SK-N-SH treated with all-trans-retinoic acid at 6 μM for 48 hours (cell line): ENCODE results near the gene LSM12.

Experiments used
- ATAC-seq: fragments of 200-7000 bp; cut with Tn5 transposase; 3 replicates; pipeline ENCODE4 v1.9.1; 2020; ENCODE audit warnings: mild to moderate bottlenecking, moderate library complexity
- ARNTL ChIP-seq: fragments of 450-650 bp; formaldehyde crosslinking; IDR thresholded peaks from 2 replicates; pipeline ENCODE4 v1.5.0; 2020; ENCODE audit warnings: low read depth, mild to moderate bottlenecking, moderate library complexity, borderline replicate concordance
- BACH2 ChIP-seq: fragments of 250-450 bp; sonication (Bioruptor Pico); IDR thresholded peaks from 2 replicates; pipeline ENCODE4 v1.9.0; 2021; ENCODE audit warnings: mild to moderate bottlenecking, borderline replicate concordance
- CSDC2 ChIP-seq: fragments of 250-450 bp; sonication (Bioruptor Pico); IDR thresholded peaks from 2 replicates; pipeline ENCODE4 v1.5.0; 2020; ENCODE audit warnings: mild to moderate bottlenecking, moderate library complexity
- ESRRG ChIP-seq: fragments of 250-450 bp; sonication (Bioruptor Pico); IDR thresholded peaks from 2 replicates; pipeline ENCODE4 v1.6.1; 2021; ENCODE audit warnings: mild to moderate bottlenecking
- GLIS3 ChIP-seq: fragments of 250-450 bp; sonication (Bioruptor Pico); IDR thresholded peaks from 2 replicates; pipeline ENCODE4 v1.5.0; 2020; ENCODE audit warnings: mild to moderate bottlenecking, moderate library complexity
- ISL1 ChIP-seq: fragments of 250-450 bp; sonication (Bioruptor Pico); IDR thresholded peaks from 2 replicates; pipeline ENCODE4 v2.1.2; 2022; ENCODE audit warnings: mild to moderate bottlenecking, moderate library complexity
- OSR1 ChIP-seq: fragments of 250-450 bp; sonication (Bioruptor Pico); IDR thresholded peaks from 2 replicates; pipeline ENCODE4 v1.8.0; 2022; ENCODE audit warnings: moderate library complexity, mild to moderate bottlenecking, inconsistent platforms
- RARB ChIP-seq: fragments of 250-450 bp; sonication (Bioruptor Pico); IDR thresholded peaks from 2 replicates; pipeline ENCODE4 v1.8.0; 2021; ENCODE audit warnings: mild to moderate bottlenecking, moderate library complexity
- SNAI2 ChIP-seq: fragments of 250-450 bp; sonication (Bioruptor Pico); IDR thresholded peaks from 2 replicates; pipeline ENCODE4 v1.5.0; 2020; ENCODE audit warnings: mild to moderate bottlenecking, moderate library complexity
- TCF4 ChIP-seq: fragments of 250-450 bp; sonication (Bioruptor Pico); IDR thresholded peaks from 2 replicates; pipeline ENCODE4 v1.8.0; 2021; ENCODE audit warnings: mild to moderate bottlenecking, moderate library complexity, borderline replicate concordance
- ZC3H10 ChIP-seq: fragments of 250-450 bp; sonication (Bioruptor Pico); IDR thresholded peaks from 2 replicates; pipeline ENCODE4 v1.5.1; 2021; ENCODE audit warnings: mild to moderate bottlenecking, moderate library complexity
- ZFP3 ChIP-seq: fragments of 250-450 bp; sonication (Bioruptor Pico); IDR thresholded peaks from 2 replicates; pipeline ENCODE4 v1.5.0; 2020; ENCODE audit warnings: mild to moderate bottlenecking, moderate library complexity
- ZFP30 ChIP-seq: fragments of 450-650 bp; formaldehyde crosslinking; IDR thresholded peaks from 2 replicates; pipeline ENCODE4 v1.5.0; 2022; ENCODE audit warnings: mild to moderate bottlenecking, moderate library complexity
- ZNF565 ChIP-seq: fragments of 450-650 bp; formaldehyde crosslinking; conservative IDR thresholded peaks from 2 replicates; pipeline ENCODE4 v1.5.0; 2020; ENCODE audit warnings: low read depth, mild to moderate bottlenecking, moderate library complexity
- ZNF70 ChIP-seq: fragments of 450-650 bp; formaldehyde crosslinking; IDR thresholded peaks from 2 replicates; pipeline ENCODE4 v1.5.0; 2020; ENCODE audit warnings: mild to moderate bottlenecking, moderate library complexity
- ZNF8 ChIP-seq: fragments of 450-650 bp; formaldehyde crosslinking; IDR thresholded peaks from 2 replicates; pipeline ENCODE4 v1.5.0; 2020; ENCODE audit warnings: mild to moderate bottlenecking, moderate library complexity
- TF ChIP-seq, protein P1 (sequence below): fragments of 250-450 bp; sonication (Bioruptor Pico); IDR thresholded peaks from 2 replicates; pipeline ENCODE4 v1.5.0; 2020; ENCODE audit warnings: mild to moderate bottlenecking, moderate library complexity
- TF ChIP-seq, protein P2 (sequence below): fragments of 250-450 bp; sonication (Bioruptor Pico); IDR thresholded peaks from 2 replicates; pipeline ENCODE4 v1.8.0; 2020; ENCODE audit warnings: mild to moderate bottlenecking, moderate library complexity, borderline replicate concordance
- TF ChIP-seq, protein P3 (sequence below): fragments of 250-450 bp; sonication (Bioruptor Pico); IDR thresholded peaks from 2 replicates; pipeline ENCODE4 v1.8.0; 2021; ENCODE audit warnings: low read depth, mild to moderate bottlenecking, moderate library complexity, borderline replicate concordance

LSM12 gene

DNA sequence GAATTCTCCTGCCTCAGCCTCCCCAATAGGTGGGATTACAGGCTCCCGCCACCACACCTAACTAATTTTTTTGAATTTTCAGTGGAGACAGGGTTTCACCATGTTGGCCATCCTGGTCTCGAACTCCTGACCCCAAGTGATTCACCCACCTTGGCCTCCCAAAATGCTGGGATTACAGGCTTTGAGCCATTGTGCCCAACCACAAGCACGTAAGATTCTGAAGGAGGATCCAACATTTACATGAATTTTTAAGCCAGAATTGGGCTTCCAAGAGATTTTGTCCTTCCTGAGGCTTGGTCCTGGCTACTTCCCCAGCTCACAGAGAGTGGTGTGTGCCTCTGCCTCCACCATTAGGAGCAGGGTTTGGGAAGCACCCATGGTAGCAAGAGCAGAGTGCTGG, 15.2 kb upstream of the LSM12 start:
- ATAC-seq, result no peak
- TF ChIP-seq ZFP3 (CRISPR knock-in tag) (no peak), GLIS3 (CRISPR knock-in tag) (no peak), ZFP30 (CRISPR knock-in tag) (no peak), ZNF565 (CRISPR knock-in tag) (no peak), ZC3H10 (CRISPR knock-in tag) (no peak), SNAI2 (CRISPR knock-in tag) (no peak), ZNF70 (CRISPR knock-in tag) (no peak), TCF4 (CRISPR knock-in tag) (no peak), ISL1 (no peak), BACH2 (CRISPR knock-in tag) (no peak), RARB (CRISPR knock-in tag) (no peak), ESRRG (CRISPR knock-in tag) (no peak), OSR1 (CRISPR knock-in tag) (no peak), CSDC2 (CRISPR knock-in tag) (no peak), ARNTL (CRISPR knock-in tag) (no peak)
- TF ChIP-seq, protein P1, sequence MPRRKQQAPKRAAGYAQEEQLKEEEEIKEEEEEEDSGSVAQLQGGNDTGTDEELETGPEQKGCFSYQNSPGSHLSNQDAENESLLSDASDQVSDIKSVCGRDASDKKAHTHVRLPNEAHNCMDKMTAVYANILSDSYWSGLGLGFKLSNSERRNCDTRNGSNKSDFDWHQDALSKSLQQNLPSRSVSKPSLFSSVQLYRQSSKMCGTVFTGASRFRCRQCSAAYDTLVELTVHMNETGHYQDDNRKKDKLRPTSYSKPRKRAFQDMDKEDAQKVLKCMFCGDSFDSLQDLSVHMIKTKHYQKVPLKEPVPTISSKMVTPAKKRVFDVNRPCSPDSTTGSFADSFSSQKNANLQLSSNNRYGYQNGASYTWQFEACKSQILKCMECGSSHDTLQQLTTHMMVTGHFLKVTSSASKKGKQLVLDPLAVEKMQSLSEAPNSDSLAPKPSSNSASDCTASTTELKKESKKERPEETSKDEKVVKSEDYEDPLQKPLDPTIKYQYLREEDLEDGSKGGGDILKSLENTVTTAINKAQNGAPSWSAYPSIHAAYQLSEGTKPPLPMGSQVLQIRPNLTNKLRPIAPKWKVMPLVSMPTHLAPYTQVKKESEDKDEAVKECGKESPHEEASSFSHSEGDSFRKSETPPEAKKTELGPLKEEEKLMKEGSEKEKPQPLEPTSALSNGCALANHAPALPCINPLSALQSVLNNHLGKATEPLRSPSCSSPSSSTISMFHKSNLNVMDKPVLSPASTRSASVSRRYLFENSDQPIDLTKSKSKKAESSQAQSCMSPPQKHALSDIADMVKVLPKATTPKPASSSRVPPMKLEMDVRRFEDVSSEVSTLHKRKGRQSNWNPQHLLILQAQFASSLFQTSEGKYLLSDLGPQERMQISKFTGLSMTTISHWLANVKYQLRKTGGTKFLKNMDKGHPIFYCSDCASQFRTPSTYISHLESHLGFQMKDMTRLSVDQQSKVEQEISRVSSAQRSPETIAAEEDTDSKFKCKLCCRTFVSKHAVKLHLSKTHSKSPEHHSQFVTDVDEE (CRISPR knock-in tag), result no peak
- TF ChIP-seq, protein P2, sequence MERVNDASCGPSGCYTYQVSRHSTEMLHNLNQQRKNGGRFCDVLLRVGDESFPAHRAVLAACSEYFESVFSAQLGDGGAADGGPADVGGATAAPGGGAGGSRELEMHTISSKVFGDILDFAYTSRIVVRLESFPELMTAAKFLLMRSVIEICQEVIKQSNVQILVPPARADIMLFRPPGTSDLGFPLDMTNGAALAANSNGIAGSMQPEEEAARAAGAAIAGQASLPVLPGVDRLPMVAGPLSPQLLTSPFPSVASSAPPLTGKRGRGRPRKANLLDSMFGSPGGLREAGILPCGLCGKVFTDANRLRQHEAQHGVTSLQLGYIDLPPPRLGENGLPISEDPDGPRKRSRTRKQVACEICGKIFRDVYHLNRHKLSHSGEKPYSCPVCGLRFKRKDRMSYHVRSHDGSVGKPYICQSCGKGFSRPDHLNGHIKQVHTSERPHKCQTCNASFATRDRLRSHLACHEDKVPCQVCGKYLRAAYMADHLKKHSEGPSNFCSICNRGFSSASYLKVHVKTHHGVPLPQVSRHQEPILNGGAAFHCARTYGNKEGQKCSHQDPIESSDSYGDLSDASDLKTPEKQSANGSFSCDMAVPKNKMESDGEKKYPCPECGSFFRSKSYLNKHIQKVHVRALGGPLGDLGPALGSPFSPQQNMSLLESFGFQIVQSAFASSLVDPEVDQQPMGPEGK (CRISPR knock-in tag), result no peak
- TF ChIP-seq, protein P3, sequence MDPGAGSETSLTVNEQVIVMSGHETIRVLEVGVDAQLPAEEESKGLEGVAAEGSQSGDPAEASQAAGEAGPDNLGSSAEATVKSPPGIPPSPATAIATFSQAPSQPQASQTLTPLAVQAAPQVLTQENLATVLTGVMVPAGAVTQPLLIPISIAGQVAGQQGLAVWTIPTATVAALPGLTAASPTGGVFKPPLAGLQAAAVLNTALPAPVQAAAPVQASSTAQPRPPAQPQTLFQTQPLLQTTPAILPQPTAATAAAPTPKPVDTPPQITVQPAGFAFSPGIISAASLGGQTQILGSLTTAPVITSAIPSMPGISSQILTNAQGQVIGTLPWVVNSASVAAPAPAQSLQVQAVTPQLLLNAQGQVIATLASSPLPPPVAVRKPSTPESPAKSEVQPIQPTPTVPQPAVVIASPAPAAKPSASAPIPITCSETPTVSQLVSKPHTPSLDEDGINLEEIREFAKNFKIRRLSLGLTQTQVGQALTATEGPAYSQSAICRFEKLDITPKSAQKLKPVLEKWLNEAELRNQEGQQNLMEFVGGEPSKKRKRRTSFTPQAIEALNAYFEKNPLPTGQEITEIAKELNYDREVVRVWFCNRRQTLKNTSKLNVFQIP (CRISPR knock-in tag), result no peak

DNA sequence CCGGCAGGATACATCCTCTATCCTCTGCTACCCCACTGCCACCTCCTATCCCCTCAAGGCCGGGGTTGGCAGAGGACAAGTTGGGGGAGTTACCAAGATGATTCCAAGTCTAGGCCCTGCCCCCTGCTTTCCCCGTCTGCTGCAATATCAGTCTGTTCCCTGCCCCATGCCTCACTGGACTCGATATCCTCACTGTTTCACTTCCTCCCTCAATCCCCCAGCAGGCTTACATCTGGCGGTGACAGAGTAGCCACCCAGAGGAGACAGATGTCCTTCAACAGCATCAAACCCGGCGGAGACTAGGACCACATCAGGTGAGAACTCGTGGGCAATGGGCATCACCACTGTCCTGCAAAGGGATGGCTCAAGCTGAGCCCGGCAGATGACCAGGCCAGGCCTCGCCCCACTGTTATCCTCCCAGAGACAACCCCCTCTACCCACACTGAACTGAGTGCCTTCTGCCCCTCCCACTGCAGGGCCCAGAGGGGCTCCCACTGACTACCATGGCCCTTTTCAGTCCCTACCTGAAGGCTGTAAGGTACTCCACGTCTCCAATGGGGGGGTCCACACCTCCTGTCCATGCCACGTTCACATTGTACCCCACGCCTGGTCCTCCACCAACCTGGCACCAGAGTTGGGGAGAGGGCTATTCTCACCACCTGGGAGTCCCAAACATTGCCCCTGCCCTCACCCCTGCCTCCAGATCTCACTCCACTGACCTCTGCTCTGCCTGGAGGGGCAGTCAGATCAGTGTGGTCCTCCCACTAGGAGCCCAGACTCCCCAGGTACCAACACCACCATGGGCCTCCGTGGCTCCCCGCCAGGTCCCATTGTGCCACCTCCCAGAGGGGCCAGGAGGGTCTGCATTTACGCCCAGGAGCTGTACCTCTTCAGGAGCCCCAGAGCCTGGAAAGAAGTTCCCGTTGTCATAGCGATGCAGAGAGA, 13.7 kb upstream of the LSM12 start:
- TF ChIP-seq SNAI2 (CRISPR knock-in tag) (no peak), GLIS3 (CRISPR knock-in tag) (no peak), ZNF70 (CRISPR knock-in tag) (no peak), ZNF8 (CRISPR knock-in tag) (no peak), ZFP3 (CRISPR knock-in tag) (no peak), ZFP30 (CRISPR knock-in tag) (no peak), TCF4 (CRISPR knock-in tag) (no peak)
- TF ChIP-seq, protein P3 (CRISPR knock-in tag), result no peak
- TF ChIP-seq, protein P1 (CRISPR knock-in tag), result no peak
- ATAC-seq, result no peak
